GM21825 (cell line): ENCODE data around the gene TOM1L2.
"Not testable (repeated sequence)": the region's sequence is repeated elsewhere in the genome, so short reads cannot be mapped to it uniquely, and the experiment has no call there.

Experiments
- ATAC-seq: cut with Tn5 transposase; IDR thresholded peaks from one replicate; pipeline ENCODE4 v1.9.1; 2021; ENCODE audit warnings: mild to moderate bottlenecking, moderate library complexity; ENCODE audit not compliant: unreplicated experiment

Gene TOM1L2

GRCh38 chr17:17995887-17996286, 23.7 kb upstream of the TOM1L2 start:
- not testable (repeated sequence) for ATAC-seq

- ATAC-seq: no peak
These were observed 22.3 kb upstream of the TOM1L2 start for GRCh38 chr17:17994271-17995069.

GRCh38 chr17:17993852-17994251, 21.7 kb upstream of the TOM1L2 start:
- ATAC-seq: no peak

- ATAC-seq: no peak
These were observed 21.2 kb upstream of the TOM1L2 start for GRCh38 chr17:17993366-17993765.

GRCh38 chr17:17990282-17990681, 18.1 kb upstream of the TOM1L2 start:
- no peak for ATAC-seq

GRCh38 chr17:17989618-17990017, 17.4 kb upstream of the TOM1L2 start:
- ATAC-seq: no peak

GRCh38 chr17:17989081-17989480, 16.9 kb upstream of the TOM1L2 start:
- no peak for ATAC-seq

- no peak for ATAC-seq
These were observed 16.3 kb upstream of the TOM1L2 start for GRCh38 chr17:17988427-17988945.

- ATAC-seq: no peak
These were observed 15.7 kb upstream of the TOM1L2 start for GRCh38 chr17:17987901-17988300.

- ATAC-seq: no peak
These were observed 15.1 kb upstream of the TOM1L2 start for GRCh38 chr17:17987187-17987896.

GRCh38 chr17:17985555-17985954, 13.4 kb upstream of the TOM1L2 start:
- ATAC-seq: no peak

GRCh38 chr17:17985153-17985552, 13.0 kb upstream of the TOM1L2 start:
- ATAC-seq: no peak

GRCh38 chr17:17983776-17984175, 11.6 kb upstream of the TOM1L2 start:
- ATAC-seq: no peak

GRCh38 chr17:17983376-17983775, 11.2 kb upstream of the TOM1L2 start:
- no peak for ATAC-seq

- ATAC-seq: no peak
These were observed 10.6 kb upstream of the TOM1L2 start for GRCh38 chr17:17982801-17983200.

GRCh38 chr17:17981330-17981729, 9.1 kb upstream of the TOM1L2 start:
- no peak for ATAC-seq

- no peak for ATAC-seq
These were observed 7.6 kb upstream of the TOM1L2 start for GRCh38 chr17:17979778-17980177.

GRCh38 chr17:17978481-17979424, 6.6 kb upstream of the TOM1L2 start:
- no peak for ATAC-seq

- no peak for ATAC-seq
These were observed 4.9 kb upstream of the TOM1L2 start for GRCh38 chr17:17976931-17977570.

GRCh38 chr17:17975436-17975835, 3.2 kb upstream of the TOM1L2 start:
- no peak for ATAC-seq

GRCh38 chr17:17972952-17973254, 703 bp upstream of the TOM1L2 start:
- ATAC-seq: no peak
